HG03469 (cell line): ENCODE results near the gene HOXB13.

Experiments
- ATAC-seq: cut with Tn5 transposase; IDR thresholded peaks from one replicate; pipeline ENCODE4 v1.9.1; 2021; ENCODE audit warnings: mild to moderate bottlenecking, moderate library complexity, moderate number of reproducible peaks; ENCODE audit not compliant: unreplicated experiment

Gene HOXB13

DNA sequence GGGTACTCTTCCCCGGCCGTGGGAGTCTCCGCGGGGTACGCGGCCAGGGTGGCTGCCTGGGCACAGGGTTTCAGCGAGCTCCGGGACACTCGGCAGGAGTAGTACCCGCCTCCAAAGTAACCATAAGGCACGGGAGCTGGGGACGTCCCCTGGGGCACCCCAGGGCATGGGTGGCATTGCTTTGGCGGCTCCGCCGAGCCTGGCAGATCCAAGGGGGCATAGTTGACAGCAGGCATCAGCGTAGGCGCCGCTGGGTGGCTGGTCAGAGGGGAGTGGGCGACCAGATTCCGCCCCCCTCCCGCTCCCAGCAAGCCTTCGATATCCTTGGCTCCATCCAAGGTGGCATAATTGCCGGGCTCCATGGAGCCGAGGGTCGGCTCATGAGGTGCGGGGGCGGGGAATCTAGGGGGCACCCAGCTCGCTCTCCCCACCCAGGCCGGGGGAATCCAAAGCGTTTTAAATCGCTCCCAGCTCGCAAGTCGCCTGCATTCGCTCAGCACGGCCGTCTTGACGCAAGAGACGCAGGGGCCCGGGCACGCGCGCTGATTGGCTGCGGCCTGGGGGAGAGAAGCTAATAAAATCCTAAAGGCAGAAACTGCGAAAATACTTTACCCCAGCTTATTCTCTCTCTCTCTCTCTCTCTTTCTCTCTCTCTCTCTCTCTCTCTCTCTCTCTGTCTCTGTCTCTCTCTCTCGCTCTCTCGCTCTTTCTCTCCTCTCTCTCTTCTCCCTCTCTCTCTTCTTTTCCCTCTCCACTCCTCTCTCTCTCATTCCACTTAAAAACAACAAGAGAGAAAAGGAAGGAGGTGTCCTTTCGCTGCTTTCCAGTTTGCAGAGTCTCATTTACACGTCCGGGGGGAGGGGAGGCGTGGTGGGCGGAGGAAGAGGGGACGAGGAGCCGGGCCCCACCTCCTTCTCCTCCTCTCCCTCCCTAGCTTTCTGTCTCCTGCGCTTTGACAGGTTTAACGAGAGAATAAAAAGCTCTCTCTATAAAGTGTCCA is at the start of gene HOXB13:
HOXB13 (minus strand) TSS at position 519 of the 1,000 bp plus-strand sequence; CDS start at position 362, 157 bp downstream.
- no peak for ATAC-seq

DNA sequence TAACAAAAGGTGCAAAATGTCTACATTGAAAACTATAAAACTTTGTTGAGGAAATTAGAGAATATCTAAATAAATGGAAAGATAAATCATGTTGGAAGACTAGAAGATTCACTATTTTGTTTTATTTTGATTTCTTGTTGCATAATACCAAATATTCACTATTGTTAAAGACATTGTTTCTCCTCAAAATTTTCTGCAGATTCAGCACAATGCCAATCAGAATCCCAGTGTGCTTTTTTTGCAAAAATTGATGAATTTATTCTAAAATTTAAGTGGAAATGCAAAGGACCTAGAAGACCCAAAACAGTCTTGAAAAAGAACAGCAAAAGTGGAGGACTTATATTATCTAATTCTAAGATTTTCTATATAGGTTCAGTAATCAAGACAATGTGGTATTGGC is 48.1 kb upstream of the HOXB13 start:
- ATAC-seq, result no peak

DNA sequence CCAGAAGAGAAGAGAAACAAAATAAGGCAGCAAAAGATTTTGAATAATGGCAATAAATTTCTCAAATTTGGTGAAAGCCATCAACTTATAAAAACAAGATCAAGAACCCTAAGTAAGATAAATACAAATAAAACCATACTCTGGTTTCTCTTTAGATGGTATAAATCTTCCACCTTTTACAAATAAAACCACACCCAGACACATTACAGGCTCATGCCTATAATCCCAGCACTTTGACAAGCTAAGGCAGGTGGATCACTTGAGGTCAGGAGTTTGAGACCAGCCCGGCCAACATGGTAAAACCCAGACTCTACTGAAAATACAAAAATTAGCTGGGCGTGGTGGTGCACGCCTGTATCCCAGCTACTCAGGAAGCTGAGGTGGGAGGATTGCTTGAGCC is 44.7 kb upstream of the HOXB13 start:
- no peak for ATAC-seq

DNA sequence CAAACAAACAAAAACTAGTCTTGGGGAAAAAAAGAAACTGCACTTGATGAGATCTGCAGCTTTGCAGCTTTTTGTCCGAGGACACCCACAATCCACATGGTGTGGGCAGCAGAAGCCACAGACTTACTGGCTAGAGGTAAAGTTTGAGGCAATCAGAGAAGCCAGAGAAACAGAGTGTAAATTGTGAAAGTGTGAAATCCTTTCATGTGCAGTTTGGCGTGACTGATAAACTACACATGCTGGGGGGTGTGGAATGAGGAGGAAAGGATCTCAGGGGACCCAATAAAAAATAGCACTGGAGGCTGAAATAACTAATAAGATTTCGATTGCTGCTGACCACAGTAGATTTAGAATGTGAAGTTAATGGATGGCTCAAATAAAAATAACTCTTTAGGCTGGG is 42.4 kb upstream of the HOXB13 start:
- no peak for ATAC-seq

DNA sequence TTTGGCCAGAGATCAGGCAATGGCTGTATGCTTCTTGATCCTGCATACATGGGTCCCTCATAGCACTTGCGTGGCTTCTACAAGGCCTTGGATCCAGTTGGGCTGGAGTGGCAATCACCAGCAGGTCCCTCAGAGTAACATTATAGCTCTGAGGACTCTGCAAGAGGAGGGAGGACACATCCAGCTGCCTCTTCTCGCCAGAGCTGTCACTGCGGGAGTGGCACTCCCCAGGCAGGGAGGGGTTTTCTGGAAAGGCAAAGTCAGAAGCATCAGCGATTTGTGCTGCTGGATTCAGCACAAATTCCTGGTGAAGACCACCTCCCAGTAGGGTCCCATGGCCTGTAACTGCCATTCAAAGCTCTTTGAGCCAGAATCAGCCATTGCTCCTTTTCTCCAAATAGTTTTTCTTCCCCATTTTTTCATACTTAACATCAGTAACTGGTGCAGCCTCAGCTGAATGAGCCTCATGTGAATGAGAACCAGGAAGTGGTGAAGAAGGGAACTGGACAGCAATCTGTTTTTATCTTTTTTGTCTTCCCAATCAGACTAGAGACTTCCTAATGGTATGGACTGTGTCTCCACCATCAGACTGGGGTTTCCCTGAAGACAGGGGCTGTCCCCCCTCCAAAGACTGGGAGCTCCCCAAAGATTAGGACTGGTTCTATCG is 40.6 kb upstream of the HOXB13 start:
- no peak for ATAC-seq

DNA sequence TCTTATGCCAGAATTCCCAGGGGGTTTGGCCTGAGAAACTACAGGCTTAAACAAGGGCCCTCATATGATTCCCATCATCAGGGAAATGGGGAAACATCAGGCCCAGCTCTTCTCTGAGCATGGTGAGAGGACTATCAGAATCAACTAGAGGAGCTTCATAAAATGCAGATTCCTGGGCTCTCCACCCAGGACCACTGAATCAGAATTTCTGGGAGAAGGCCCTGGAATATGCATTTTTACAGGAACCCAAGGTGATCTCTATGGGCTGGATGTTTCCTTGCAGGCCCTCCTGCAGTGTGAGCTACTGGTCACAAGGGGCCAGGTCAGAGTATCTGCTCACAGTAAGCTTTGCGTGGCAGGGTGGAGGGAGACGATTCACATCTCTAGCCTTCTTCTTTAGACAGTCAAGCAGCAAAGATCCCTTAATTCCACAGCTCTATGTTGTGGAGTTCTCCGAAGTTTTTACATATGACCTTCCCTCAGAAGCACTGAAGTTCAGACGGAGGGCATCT is 38.8 kb upstream of the HOXB13 start:
- no peak for ATAC-seq

DNA sequence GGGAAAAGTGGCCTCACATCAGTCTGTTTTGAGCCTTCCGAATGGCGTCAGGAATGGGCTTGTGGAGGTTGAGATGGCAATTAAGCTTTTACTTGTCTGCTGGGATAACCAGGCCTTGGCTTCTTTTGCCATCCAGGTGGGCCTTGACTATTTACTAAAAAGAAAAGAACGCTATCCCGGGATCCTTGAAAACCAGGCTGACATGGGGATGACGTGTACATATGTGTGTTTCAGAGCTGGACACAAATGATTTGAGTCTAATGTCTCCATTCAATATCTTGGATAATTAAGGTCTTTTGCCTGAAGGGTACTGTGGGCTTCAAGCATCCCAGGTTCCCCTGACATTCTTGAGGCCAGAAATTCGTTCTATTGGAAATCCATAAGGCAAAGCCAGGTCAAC is 32.6 kb upstream of the HOXB13 start:
- ATAC-seq, result no peak

DNA sequence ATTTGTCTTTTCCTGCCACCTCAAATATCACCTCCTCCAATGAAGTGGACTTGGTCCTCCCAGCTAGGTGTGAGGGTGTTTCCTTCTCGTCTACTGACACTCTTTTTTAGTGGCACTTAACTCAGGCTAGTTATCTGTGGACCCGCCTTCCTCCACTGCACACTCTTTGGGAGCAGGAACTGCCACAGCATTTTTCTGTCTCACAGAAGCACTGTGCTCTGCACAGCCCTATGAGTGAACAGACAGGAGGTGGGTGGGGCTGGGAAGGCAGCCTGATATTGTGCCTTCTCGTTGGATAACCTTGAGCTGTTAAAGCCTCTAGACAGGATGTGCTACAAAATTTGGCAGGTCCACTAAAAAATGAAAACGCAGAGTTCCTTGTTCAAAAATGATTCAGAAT is 31.9 kb upstream of the HOXB13 start:
- ATAC-seq, result no peak

DNA sequence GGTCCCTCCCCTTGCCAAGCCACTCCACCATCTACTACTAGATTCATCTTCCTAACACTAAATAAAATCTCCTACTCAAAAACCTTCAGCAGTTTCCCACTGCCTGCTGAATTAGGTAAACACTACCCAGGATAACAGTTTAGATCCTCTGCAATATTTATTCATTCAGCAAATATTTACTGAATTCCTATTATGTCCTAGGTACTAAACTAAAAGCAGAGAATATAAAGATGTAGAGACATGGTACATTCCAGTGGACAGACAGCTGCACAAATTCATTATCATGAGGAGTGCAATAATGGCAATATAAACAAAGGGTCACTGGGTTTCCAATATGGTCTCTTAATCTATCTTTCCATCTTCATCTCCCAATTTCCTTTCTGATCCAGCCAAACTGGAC is 30.7 kb upstream of the HOXB13 start:
- no peak for ATAC-seq

DNA sequence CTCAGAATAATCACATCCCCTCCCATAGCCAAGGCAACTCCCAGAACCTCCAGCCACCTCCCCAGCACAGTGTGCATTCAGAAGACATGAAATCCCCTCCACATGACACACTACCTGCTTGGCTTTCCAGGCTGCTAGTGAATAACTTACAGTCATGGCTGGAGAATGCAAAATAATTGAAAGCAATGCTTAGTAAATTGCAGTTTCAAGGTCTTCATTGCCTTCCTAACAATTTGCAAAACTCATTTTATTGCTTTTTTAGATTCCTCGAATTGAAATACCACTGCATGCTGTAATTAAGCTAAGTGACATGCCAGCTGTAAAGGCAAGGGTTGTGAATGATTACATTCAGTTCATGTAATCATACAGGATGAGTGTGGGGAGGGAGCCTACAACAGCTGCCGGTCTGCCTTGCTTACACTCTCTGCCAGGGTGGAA is 29.0 kb upstream of the HOXB13 start:
- no peak for ATAC-seq

DNA sequence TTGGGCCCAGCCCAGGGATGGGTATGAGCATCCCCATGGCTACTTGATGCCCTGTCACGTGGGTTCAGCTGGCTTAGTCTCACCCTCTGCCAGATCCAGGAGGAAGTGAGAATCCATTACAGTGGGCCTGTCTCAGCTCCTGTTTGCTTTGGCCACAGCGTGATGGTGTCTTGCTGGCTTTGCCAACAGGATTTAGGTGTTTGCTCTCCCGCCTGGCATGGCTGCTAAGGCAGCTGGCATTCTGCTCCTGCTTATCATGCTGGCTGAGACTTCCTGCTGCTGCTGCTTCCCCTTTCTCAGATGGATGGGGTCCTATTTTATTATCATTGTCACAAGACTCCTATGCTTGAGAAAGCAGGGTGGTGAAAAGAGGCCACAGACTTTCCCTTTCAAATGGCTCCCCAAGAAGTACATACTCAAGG is 28.3 kb upstream of the HOXB13 start:
- ATAC-seq, result no peak

DNA sequence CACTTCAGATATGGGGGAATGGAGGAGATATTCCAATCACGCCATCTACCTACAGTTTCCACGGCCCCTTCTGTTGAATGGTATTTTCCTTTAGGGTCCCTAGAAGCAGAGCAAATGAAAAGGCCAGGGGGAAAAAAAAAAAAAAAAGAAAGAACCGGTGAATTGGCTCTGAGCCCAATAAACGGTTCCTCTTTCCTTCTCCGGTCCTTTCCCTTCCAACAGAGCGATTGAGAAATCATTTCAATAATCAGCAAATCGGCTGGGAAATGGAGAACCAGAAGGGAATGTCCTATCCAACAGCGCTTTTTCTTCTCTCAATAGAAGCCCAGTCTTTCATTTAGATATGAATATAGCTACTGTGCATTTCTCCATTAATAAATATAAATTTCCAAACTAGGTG is 26.8 kb upstream of the HOXB13 start:
- ATAC-seq, result no peak

DNA sequence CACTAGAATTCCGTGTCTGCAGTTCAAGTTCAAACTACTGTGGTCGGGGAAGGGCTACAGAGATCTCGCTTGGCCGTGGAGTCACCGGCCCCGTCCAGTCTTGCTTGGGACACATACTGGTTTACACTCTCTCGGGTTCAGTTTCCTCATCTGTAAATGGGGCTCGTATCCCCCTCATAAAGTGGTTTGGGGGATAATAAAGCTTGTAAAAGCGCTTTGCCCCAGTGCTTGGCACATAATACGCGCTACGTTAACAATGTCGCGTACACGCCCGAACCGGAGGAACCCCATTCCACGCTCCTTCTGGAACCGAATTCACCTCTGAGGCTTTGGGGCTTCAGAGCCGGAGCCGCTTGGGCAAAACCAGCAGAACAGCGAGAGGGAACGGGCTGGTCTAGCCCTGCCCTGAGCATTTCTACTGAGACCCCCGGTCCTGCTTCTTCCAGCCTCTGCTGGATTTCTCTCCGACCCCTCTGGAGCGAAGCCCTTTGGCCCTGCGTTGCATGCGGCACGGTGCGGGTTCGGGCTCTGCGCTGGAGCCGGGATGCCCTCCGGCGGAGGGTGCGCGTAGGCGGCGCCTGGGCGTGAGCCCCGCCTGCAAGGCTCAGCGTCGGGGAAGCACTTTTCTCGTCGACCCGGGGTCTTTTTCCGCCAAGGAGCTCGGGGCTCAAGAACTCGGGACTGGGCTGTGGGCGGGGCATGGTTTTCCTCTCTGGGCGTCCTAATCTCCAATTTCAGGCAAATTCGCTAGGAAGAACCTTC is 26.1 kb upstream of the HOXB13 start:
- no peak for ATAC-seq

DNA sequence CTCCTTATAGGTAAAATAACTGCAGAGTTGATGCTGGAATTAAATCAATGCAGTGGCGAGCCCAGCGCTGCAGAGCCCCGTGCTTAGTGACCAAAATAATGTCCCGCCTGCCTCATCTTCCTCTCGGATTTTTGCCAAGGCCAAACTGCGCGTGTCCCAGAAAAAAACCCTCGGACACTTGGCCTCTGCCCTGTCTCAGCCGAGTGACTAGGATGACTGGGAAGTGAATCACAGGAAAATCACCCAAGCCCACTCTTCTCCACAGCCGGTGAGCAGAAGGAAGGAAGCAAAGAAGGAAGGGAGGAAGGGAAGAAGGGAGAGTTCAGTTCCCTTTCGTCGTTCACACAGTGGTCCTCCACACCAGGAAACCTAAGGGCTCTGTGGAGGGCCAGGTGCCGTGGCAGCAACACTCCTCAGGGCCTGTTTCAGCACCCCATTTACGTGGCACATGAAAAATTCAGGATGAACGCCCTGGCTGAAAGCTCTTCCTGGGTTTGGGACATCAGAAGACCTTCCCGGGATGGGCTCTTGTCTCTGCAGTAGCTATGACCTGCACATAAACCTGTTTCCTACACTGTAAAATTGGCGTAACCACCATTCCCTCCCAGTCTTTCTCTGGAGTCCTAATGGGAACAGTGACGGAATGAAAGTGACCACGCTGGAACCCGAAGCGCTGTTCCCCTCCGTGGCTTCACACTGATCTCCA is 25.4 kb upstream of the HOXB13 start:
- ATAC-seq, result no peak

DNA sequence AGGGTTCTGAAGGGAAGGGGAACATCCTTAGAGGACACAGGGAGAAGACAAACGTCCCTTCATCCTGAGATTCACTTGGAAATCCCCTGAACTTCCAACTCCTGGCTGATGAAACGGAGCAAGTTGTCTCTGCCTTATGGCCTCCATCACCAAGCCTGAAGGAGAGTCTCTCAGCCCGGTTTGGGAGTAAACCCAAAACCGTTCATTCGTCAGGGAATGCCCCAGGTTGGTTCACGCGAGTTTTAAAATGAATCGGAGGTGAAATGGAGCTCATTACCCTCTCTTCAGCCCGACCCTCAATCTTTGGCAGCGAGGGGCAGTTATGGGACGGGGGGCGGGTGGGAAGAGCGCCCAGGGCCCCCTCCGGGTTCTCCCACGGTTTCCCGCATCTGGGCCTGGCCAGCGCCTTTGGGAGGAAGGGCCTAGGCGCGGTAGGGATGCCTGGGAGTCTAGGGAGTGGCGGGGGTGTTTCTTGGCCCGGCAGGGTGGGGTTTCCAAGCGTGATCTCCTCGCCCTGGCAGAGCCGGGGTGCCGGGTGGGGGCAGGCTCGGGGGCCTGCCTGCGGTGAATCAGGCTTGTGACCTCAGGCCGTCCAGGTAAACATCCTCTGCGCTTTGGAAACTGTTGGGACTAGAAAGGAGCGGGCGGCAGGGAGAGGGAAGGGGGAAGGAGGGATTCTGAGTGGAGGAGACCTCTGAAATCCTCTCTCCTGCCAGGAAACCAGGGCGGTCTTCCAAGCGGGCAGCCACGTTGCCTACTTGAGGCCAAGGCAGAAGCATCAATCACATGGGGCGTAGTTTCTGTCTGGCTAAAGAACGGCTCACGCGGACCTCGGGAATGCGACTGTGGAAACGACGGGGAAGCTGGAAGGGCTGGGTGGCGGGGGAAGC is 24.1 kb upstream of the HOXB13 start:
- no peak for ATAC-seq

DNA sequence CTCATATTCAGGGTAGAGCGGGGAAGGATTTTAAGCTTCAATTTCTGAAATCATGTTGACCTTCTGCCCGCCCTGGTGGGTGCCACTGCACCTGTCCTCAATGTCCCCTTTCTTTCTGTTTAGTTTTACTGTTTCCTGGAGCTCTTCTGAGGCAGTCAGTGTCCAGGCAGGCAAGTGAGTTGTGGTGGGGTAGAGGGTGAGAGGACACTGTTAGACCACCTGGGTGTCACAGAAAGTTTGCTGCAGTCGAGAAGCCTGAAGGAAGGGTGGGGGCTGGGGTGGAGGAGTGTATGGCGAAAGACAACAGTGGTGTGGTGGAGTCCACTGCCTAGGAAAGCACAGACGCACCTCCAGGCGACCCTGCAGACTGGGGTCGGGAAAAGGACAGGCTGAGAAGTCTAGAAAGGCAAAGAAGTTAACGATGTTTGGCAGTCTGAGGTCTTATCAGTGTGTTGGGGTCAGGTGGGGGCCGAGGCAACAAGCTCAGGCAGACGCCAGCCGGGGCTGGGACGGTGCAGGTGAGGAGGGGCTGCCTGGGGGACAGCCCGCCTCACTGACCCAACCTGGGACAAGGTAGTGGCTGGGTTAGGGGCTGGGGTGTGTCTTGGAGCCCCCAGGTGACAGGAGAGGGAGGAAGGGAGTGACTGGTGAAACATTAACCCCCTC is 23.3 kb upstream of the HOXB13 start:
- no peak for ATAC-seq

DNA sequence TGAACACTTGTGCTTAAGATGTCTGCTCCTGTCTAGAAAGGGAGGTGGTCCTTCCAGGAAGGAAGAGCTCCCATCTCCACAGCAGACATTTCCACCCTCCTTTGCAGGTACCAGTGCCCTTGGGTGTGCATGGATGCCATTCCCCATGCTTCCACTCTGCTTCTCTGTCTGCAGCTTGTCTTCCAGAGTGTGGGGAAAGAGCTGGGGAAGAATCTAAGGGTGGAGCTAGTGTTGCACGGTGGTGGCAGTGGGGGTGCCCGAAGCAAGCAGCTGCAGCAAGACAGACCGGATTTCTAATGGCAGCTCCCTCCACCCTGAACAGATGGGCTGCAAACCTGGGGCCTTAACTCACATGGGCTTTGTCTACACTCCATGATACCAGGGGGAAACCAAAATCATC is 22.6 kb upstream of the HOXB13 start:
- ATAC-seq, result no peak

DNA sequence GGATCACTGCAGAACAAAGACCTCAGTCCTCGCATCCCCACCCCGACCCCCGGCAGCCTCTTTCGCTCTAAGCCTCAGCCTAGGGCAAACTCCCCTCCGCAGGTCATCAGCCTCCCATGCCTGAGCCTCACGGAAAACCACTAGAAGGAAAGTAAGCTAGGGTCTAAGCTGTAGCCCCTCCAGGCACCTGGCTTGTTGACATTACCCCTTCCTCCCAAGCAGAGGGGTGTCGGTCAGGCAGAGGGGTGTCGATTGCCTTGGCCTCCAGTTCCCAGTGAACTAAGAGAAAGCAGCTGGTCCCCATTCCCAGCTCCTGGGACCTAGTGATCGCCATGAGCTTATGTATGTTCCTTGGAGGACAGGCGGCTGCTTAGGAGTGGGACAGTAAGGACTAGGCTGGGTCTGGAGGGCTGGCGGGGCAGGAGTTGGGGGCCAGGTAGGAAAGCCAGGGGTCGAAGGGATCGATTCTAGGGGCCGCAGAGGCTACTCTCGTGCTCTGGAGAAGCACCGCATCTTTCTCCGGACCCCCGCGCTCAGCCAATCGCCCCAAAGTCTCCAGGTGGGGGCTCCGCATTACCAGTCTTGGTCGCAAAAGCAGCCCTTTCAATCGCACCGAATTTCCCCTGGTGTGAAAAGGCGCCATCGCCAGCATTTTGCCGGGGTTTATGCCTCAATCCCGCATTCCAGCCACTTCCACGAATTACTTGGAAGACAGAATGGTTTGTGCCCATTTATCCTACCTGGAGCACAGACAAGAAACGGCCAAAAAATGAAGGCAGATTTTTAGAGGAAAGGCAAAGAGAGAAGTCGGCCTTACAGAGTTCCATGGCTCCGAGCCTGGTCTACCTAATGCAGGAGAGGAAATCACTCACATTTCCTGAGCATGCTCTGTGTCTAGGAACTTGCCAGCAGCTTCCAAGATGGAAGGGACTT is 21.3 kb upstream of the HOXB13 start:
- ATAC-seq, result no peak
